Measurements from ENCODE around the gene ACKR2.
"Not testable (repeated sequence)": the region's sequence is repeated elsewhere in the genome, so short reads cannot be mapped to it uniquely, and the experiment has no call there.

DNA sequence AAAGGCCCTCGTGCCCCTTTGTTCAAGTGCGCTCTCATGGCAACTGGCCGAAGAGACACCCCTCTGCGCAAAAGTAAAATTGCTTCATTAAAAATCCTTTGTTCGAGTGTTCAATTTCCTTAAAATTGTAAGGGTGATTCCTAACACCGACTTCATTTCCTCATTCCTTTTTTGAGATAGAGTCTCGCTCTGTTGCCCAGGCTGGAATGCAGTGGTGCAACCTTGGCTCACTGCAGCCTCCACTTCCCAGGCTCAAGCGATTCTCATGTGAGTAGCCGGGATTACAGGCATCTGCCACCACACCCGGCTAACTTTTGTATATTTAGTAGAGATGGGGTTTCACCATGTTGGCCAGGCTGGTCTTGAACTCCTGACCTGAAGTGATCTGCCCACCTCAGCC, 1.5 kb downstream of the ACKR2 start:
- not testable (repeated sequence) for TF ChIP-seq SMC3, POLR2AphosphoS5, MXI1 (IDR thresholded peaks at IDR 0.05; ENCODE audit: low read depth, low read length)
- TF ChIP-seq, protein P1, sequence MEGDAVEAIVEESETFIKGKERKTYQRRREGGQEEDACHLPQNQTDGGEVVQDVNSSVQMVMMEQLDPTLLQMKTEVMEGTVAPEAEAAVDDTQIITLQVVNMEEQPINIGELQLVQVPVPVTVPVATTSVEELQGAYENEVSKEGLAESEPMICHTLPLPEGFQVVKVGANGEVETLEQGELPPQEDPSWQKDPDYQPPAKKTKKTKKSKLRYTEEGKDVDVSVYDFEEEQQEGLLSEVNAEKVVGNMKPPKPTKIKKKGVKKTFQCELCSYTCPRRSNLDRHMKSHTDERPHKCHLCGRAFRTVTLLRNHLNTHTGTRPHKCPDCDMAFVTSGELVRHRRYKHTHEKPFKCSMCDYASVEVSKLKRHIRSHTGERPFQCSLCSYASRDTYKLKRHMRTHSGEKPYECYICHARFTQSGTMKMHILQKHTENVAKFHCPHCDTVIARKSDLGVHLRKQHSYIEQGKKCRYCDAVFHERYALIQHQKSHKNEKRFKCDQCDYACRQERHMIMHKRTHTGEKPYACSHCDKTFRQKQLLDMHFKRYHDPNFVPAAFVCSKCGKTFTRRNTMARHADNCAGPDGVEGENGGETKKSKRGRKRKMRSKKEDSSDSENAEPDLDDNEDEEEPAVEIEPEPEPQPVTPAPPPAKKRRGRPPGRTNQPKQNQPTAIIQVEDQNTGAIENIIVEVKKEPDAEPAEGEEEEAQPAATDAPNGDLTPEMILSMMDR (IDR thresholded peaks at IDR 0.05) = not testable (repeated sequence)
